ENCODE measurements around the gene TFPI. TPM values are rescaled to one million over a fixed set of nuclear protein-coding genes. Genes with fewer than 3 reads are reported as not detected.
"Not testable (repeated sequence)": the region's sequence is repeated elsewhere in the genome, so short reads cannot be mapped to it uniquely, and the experiment has no call there.

Gene TFPI
- total and polyA plus RNA-seq, 11 donors: 13.5 to 63.7 (median 24.6) TPM

DNA sequence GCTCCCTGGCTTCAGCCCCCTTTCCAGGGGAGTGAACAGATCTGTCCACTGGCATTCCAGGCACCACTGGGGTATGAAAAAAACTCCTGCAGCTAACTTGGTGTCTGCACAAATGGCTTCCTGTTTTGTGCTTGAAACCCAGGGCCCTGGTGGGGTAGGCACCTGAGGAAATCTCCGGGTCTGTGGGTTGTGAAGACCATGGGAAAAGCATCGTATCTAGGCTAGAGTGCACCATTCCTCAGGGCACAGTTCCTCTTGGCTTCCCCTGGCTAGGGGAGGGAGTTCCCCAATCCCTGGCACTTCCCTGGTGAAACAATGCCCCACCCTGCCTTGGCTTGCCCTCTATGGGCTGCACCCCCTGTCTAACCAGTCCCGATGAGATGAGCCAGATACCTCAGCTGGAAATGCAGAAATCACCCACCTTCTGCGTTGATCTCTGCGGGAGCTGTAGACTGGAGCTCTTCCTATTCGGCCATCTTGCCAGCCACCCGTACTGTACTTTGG is 34.1 kb downstream of the TFPI start:
- peaks cover 0 to 6% (median 0%) of the 10 kb centered on the region in 12 donors for H3K4me1 ChIP-seq
- TF ChIP-seq, protein P1, sequence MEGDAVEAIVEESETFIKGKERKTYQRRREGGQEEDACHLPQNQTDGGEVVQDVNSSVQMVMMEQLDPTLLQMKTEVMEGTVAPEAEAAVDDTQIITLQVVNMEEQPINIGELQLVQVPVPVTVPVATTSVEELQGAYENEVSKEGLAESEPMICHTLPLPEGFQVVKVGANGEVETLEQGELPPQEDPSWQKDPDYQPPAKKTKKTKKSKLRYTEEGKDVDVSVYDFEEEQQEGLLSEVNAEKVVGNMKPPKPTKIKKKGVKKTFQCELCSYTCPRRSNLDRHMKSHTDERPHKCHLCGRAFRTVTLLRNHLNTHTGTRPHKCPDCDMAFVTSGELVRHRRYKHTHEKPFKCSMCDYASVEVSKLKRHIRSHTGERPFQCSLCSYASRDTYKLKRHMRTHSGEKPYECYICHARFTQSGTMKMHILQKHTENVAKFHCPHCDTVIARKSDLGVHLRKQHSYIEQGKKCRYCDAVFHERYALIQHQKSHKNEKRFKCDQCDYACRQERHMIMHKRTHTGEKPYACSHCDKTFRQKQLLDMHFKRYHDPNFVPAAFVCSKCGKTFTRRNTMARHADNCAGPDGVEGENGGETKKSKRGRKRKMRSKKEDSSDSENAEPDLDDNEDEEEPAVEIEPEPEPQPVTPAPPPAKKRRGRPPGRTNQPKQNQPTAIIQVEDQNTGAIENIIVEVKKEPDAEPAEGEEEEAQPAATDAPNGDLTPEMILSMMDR (IDR thresholded peaks at IDR 0.05): no peak
- no peak for TF ChIP-seq POLR2A (IDR thresholded peaks at IDR 0.05)
- no peaks in the 10 kb centered on the region for H3K27me3 ChIP-seq
- 93 to 98% (median 96%) methylated on average over 6 to 7 of the region's 7 CpGs for WGBS, 4 donors
- H3K27ac ChIP-seq: no peak overlapping the region
- DNase-seq: no peak
- intact Hi-C loops (cut with DNase I): no loop called here
- H3K4me3 ChIP-seq: no peak overlapping the region
- peaks cover 0 to 30% (median 14%) of the 10 kb centered on the region in 12 donors for H3K9me3 ChIP-seq
- no peak for ATAC-seq
- peaks cover 0 to 36% (median 19%) of the 10 kb centered on the region in 9 donors for H3K36me3 ChIP-seq

DNA sequence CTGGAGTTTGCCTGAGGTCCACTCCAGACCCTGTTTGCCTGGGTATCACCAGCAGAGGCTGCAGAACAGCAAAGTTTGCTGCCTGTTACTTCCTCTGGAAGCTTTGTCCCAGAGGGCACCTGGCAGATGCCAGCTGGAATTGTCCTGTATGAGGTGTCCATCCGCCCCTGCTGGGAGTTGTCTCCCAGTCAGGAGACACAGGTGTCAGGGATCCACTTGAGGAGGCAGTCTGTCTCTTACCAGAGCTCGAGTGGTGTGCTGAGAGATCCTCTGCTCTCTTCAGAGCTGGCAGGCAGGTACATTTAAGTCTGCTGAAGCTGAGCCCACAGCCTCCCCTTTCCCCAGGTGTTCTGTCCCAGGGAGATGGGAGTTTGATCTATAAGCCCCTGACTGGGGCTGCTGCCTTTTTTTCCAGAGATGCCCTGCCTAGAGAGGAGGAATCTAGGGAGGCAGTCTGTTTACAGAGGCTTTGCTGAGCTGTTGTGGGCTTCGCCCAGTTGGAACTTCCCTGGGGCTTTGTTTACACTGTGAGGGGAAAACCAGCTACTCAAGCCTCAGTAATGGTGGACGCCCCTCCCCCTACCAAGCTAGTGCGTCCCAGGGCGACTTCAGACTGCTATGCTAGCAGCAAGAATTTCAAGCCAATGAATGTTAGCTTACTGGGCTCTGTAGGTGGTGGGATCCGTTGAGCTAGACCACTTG is 34.7 kb downstream of the TFPI start:
- H3K36me3 ChIP-seq: peaks cover 0 to 36% (median 19%) of the 10 kb centered on the region in 9 donors
- no peak overlapping the region for H3K27ac ChIP-seq
- TF ChIP-seq POLR2A (IDR thresholded peaks at IDR 0.05): no peak
- TF ChIP-seq, protein P1 (IDR thresholded peaks at IDR 0.05): no peak
- H3K4me3 ChIP-seq: no peak overlapping the region
- ATAC-seq: no peak
- H3K9me3 ChIP-seq: peaks cover 0 to 30% (median 14%) of the 10 kb centered on the region in 12 donors
- WGBS, 4 donors: 84 to 92% (median 89%) methylated on average over 4 to 7 of the region's 7 CpGs
- H3K4me1 ChIP-seq: no peaks in the 10 kb centered on the region
- no peaks in the 10 kb centered on the region for H3K27me3 ChIP-seq
- peak in 1 of 5 donors; percentile 48 for DNase-seq
- intact Hi-C loops (cut with DNase I): no loop called here

DNA sequence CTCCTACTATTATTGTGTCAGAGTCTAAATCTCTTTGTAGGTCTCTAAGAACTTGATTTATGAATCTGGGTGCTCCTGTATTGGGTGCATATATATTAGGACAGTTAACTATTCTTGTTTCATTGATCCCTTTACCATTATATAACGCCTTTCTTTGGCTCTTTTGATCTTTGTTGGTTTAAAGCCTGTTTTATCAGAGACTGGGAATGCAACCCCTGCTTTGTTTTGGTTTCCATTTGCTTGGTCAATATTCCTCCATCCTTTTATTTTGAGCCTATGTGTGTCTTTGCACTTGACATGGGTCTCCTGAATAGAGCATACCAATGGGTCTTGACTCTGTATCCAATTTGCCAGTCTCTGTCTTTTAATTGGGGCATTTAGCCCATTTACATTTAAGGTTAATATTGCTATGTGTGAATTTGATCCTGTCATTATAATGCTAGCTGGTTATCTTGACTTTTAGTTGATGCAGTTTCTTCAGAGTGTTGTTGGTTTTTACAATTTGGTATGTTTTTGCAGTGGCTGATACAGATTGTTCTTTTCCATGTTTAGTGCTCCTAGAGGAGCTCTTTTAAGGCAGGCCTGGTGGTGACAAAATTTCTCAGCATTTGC is 36.4 kb downstream of the TFPI start:
- ATAC-seq; H3K4me3 ChIP-seq; H3K27ac ChIP-seq; H3K4me1 ChIP-seq; H3K27me3 ChIP-seq; DNase-seq; intact Hi-C loops (cut with DNase I): not testable (repeated sequence)
- peaks cover 0 to 35% (median 14%) of the 10 kb centered on the region in 12 donors for H3K9me3 ChIP-seq
- H3K36me3 ChIP-seq: peaks cover 0 to 30% (median 19%) of the 10 kb centered on the region in 9 donors
- 95 to 100% (median 97%) methylated on average over 1 of the region's 1 CpG for WGBS, 4 donors

DNA sequence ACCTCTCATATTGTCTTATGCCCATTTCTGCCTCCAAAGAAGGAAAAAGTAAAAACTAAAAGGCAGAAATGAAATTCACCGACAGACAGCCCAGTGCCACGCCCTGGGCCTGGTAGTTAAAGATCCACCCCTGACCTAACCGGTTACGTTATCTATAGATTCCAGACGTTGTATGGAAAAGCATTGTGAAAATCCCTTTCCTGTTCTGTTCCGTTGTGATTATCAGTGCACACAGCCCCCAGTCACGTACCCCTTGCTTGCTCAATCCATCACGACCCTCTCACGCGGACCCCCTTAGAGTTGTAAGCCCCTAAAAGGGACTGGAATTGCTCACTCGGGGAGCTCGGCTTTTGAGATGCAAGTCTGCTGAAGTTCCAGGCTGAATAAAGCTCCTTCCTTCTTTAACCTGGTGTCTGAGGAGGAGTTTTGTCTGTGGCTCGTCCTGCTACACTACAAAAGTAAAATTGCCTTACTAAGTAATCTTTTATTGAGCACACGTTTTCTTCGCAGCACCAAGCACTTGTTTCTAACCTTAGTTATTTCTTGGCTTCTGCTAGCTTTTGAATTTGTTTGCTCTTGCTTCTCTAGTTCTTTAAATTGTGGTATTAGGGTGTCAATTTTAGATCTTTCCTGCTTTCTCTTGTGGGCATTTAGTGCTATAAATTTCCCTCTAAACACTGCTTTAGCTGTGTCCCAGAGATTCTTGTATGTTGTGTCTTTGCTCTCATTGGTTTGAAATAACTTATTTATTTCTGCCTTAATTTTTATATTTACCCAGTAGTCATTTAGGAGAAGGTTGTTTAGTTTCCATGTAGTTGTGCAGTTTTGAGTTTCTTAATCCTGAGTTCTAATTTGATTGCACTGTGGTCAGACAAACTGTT is 37.4 kb downstream of the TFPI start:
- DNase-seq; H3K27ac ChIP-seq; H3K4me3 ChIP-seq; intact Hi-C loops (cut with DNase I); H3K4me1 ChIP-seq; ATAC-seq; H3K27me3 ChIP-seq: not testable (repeated sequence)
- peaks cover 0 to 35% (median 14%) of the 10 kb centered on the region in 12 donors for H3K9me3 ChIP-seq
- 85 to 89% (median 87%) methylated on average over 15 of the region's 15 CpGs for WGBS, 4 donors
- peaks cover 0 to 25% (median 14%) of the 10 kb centered on the region in 9 donors for H3K36me3 ChIP-seq

Measured in heart left ventricle (tissue), 16 donors.